ENCODE results near the gene FSD1L. TPM values are rescaled to one million over a fixed set of nuclear protein-coding genes. Genes with fewer than 3 reads are reported as not detected.
A peak's percentile ranks its signal among the peaks of the same experiment; 100 is the strongest.
"Not testable (repeated sequence)": the region's sequence is repeated elsewhere in the genome, so short reads cannot be mapped to it uniquely, and the experiment has no call there.

The FSD1L gene
- total RNA-seq, 1 donor from 2014 or later = 0.50 TPM

GRCh38 chr9:105475302-105475701 lies 27.5 kb downstream of the FSD1L start:
- peak; percentile 89 for ATAC-seq

GRCh38 chr9:105479846-105480245 lies 32.0 kb downstream of the FSD1L start:
- no peak for DNase-seq (ENCODE audit: low spot score)
- no peak for ATAC-seq

More at GRCh38 chr9:105475302-105475701, 27.5 kb downstream of the FSD1L start:
- no peak for DNase-seq (ENCODE audit: low spot score)

DNA sequence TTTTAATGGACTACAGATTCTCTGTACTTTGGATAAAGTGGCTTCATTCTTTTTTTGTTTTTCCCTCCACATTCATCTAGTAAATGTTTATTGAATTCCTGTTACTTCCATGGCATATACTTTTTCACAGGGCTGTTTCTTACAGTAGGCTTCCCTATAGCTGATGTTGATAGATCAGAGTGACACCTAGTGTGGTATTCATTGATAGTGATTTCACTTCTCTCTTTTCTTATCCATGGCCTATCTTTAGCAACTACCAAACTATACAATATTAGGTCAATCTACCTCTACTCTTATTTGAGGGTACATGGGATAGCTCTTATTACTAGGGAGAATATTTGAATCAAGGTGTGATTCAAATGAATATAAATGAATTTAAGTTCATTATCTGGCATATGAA lies 35.8 kb downstream of the FSD1L start:
- no peak for ATAC-seq
- no peak for DNase-seq (ENCODE audit: low spot score)

DNA sequence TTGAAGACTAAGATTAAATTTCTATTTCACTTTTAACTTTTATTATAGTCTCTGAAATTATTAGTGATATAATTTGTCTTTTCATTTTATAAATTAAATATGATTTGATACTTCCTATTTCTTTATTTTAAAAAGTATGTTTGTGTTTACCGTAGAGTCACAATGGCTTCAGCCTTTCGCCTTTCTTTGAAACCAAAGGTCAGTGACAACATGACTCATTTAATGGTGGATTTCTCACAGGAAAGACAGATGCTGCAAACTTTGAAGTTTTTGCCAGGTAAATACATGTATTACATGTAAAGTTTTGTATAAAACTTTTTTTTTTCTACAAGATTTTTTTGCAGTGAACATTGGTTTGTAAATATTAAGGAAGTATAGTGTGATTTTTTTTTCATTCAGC lies 36.4 kb downstream of the FSD1L start:
- DNase-seq (ENCODE audit: low spot score) (no peak), ATAC-seq (no peak)

- no peak for ATAC-seq
Observed at GRCh38 chr9:105485131-105485530, 37.3 kb downstream of the FSD1L start.

GRCh38 chr9:105496826-105497225 lies 49.0 kb downstream of the FSD1L start:
- DNase-seq (ENCODE audit: low spot score) (no peak), ATAC-seq (no peak)

More at GRCh38 chr9:105485131-105485530, 37.3 kb downstream of the FSD1L start:
- DNase-seq (ENCODE audit: low spot score) = no peak

- DNase-seq (ENCODE audit: low spot score) (no peak), ATAC-seq (no peak)
Observed at GRCh38 chr9:105497704-105498103, 49.9 kb downstream of the FSD1L start.

GRCh38 chr9:105500108-105500766 lies 52.4 kb downstream of the FSD1L start:
- no peak for DNase-seq (ENCODE audit: low spot score)
- ATAC-seq = no peak

DNA sequence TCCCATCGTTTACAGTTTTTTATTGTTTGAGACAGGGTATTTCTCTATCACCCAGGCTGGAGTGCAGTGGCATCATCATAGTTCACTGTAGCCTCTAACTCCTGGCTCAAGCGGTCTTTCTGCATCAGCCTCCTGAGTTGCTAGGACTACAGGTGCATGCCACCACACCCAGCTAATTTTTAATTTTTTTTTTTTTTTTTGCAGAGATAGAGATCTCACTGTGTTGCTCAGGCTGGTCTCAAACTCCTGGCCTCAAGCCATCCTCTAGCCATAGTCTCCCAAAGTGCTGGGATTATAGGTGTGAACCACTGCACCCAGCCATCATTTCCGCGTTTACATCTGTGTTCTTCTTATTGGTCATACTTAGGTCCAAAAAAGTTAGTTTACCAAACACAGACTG lies 53.6 kb downstream of the FSD1L start:
- DNase-seq (ENCODE audit: low spot score) (no peak), ATAC-seq (no peak)

- no peak for ATAC-seq
- no peak for DNase-seq (ENCODE audit: low spot score)
Observed at GRCh38 chr9:105502276-105502675, 54.4 kb downstream of the FSD1L start.

DNA sequence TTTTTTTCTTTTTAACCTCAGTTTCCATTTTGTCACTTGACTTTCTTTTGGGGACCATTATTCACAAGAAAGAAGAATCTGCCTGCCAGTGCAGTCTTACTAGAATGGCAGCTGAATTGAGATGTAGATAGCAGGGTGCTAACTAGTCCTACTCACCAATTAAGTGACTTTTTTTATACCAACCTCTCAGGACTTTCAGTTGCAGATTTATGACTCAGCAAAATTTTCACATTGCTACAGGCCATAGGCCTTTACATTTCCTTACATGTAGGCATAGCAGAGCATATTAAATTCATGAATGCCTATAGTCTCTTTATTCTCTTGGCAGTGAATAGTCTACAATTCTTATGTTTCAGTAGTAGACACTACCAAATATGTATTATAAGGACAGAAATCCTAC lies 56.0 kb downstream of the FSD1L start:
- DNase-seq (ENCODE audit: low spot score) (no peak), ATAC-seq (no peak)

DNA sequence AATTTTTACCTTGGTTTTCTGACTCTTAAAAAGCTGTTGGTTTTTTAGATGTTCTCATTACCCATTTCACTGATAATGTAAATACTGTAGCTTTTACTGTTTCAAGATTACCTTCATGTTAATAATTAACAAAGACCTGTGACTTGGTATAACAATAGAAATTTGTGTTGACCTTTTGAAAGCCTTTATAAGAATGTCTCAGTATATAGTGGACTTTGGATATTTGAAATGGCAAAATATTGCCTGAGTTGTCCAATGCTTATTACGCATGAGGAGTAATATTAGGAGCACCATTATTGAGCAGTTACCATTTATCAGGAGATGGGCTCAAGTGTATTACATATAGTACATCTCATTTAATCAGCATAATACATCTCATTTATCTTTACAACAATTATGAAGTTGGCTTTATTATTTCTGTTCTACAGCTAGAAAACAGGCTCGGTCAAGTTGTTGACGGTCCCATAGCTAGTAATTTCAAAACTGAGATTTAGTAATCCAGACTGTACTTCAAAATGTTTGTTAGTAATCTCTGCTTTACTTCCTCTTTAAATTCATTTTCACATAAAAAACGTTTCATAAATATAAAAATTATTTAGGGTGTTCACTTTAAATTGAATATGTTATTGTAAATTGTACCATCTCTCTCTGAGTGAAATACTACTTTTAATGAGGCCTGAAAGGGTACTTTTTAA lies 59.4 kb downstream of the FSD1L start:
- DNase-seq (ENCODE audit: low spot score) (no peak), ATAC-seq (no peak)

- no peak for ATAC-seq
- DNase-seq (ENCODE audit: low spot score) = no peak
Observed at GRCh38 chr9:105508530-105508929, 60.7 kb downstream of the FSD1L start.

- no peak for ATAC-seq
Observed at GRCh38 chr9:105510024-105510423, 62.2 kb downstream of the FSD1L start.

GRCh38 chr9:105511446-105511845 lies 63.6 kb downstream of the FSD1L start:
- no peak for ATAC-seq
- no peak for DNase-seq (ENCODE audit: low spot score)

More at GRCh38 chr9:105510024-105510423, 62.2 kb downstream of the FSD1L start:
- DNase-seq (ENCODE audit: low spot score) = no peak

DNA sequence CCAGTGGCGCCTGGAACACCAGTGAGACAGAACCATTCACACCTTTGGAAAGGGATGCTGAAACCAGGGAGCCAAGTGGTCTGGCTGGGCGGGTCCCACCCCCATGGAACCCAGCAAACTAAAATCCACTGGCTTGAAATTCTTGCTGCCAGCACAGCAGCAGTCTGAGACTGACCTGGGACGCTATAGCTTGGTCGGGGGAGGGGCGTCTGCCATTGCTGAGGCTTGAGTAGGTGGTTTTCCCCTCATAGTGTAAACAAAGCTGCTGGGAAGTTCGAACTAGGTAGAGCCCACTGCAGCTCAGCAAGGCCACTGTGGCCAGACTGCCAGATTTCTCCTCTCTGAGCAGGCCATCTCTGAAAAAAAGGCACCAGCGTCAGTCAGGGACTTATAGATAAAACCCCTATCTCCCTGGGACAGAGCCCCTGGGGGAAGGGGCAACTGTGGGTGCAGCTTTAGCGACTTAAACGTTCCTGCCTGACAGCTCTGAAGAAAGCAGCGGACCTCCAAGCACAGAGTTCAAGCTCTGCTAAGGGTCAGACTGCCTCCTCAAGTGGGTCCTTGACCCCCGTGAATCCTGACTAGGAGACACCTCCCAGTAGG lies 68.1 kb downstream of the FSD1L start:
- DNase-seq (ENCODE audit: low spot score) = no peak
- no peak for ATAC-seq

- DNase-seq (ENCODE audit: low spot score) (peak; percentile 51), ATAC-seq (peak; percentile 78)
Observed at GRCh38 chr9:105519710-105520369, 72.0 kb downstream of the FSD1L start.

- not testable (repeated sequence) for DNase-seq (ENCODE audit: low spot score); ATAC-seq
Observed at GRCh38 chr9:105520992-105521391, 73.2 kb downstream of the FSD1L start.

DNA sequence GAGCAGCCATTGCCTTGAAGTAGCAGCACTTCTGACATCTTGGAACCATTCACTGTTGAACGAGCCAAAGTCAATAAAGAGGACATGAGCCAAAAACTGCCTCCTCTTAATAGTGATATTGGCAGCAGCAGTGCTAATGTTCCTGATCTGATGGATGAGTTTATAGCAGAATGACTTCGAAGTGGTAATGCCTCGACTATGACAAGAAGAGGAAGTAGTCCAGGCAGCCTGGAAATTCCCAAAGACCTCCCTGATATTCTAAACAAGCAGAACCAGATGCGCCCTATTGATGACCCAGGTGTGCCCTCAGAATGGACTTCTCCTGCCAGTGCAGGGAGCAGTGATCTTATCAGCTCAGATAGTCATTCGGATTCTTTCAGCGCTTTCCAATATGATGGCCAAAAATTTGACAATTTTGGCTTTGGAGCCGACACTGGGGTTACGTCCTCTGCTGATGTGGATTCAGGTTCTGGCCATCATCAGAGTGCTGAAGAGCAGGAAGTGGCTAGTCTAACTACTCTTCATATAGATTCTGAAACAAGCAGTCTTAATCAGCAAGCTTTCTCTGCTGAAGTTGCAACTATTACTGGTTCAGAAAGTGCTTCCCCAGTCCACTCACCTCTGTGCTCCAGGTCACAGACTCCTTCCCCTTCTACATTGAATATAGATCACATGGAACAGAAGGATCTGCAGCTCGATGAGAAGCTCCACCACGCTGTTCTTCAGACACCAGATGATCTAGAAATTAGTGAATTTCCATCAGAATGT lies 75.0 kb downstream of the FSD1L start:
- DNase-seq (ENCODE audit: low spot score) = not testable (repeated sequence)
- ATAC-seq = peak; percentile 91

- ATAC-seq (peak; percentile 63), DNase-seq (ENCODE audit: low spot score) (no peak)
Observed at GRCh38 chr9:105531530-105531929, 83.7 kb downstream of the FSD1L start.

All from left lobe of liver (tissue), 2 donors.